ENCODE data around the gene BEND3.

DNA sequence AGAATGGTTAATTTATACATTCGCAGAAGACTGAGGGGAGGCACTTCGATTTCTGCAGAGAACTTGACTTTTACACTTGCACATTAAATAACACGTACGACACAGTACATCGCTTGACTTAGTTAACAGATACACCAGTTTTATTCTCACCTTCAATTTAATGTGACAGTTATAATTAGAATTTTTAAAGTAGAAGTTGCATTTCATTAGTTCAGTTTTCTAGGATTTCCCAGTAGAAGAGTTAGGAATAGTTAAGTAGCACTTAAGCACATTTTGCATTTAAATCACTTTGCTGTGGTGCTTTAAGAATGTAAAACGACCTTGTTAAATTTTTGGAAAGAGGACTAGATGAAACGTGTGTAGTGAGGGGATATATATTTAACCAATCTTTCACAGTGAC lies 1.6 kb upstream of the BEND3 start:
- no peak for TF ChIP-seq EP300 (IDR thresholded peaks at IDR 0.05; ENCODE audit: borderline replicate concordance in 1 of 2, low read depth in 2 of 2, low read length in 2 of 2)
- TF ChIP-seq, protein P1, sequence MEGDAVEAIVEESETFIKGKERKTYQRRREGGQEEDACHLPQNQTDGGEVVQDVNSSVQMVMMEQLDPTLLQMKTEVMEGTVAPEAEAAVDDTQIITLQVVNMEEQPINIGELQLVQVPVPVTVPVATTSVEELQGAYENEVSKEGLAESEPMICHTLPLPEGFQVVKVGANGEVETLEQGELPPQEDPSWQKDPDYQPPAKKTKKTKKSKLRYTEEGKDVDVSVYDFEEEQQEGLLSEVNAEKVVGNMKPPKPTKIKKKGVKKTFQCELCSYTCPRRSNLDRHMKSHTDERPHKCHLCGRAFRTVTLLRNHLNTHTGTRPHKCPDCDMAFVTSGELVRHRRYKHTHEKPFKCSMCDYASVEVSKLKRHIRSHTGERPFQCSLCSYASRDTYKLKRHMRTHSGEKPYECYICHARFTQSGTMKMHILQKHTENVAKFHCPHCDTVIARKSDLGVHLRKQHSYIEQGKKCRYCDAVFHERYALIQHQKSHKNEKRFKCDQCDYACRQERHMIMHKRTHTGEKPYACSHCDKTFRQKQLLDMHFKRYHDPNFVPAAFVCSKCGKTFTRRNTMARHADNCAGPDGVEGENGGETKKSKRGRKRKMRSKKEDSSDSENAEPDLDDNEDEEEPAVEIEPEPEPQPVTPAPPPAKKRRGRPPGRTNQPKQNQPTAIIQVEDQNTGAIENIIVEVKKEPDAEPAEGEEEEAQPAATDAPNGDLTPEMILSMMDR (IDR thresholded peaks at IDR 0.05; ENCODE audit: control extremely low read depth in 1 of 3, insufficient read depth in 1 of 3, low read depth in 1 of 3, low read length in 3 of 3), result no peak
- no peak for TF ChIP-seq SIN3A (conservative IDR thresholded peaks at IDR 0.05 in 1 of 2, IDR thresholded peaks at IDR 0.05 in 1 of 2; ENCODE audit: low read depth in 1 of 2, low read length in 2 of 2)
- TF ChIP-seq, protein P2, sequence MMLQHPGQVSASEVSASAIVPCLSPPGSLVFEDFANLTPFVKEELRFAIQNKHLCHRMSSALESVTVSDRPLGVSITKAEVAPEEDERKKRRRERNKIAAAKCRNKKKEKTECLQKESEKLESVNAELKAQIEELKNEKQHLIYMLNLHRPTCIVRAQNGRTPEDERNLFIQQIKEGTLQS (IDR thresholded peaks at IDR 0.05; ENCODE audit: insufficient read depth, low read depth, low read length), result no peak
- TF ChIP-seq POLR2AphosphoS5 (IDR thresholded peaks at IDR 0.05; ENCODE audit: low read depth, low read length), result no peak
- 0 out of 2 replicates have a peak, but pooled peaks have one; percentile 48 for TF ChIP-seq SP1 (IDR thresholded peaks at IDR 0.05; ENCODE audit: low read depth, low read length)
